Muscle layer of duodenum (tissue), 2 donors: ENCODE results near the gene CASR.
A peak's percentile ranks its signal among the peaks of the same experiment; 100 is the strongest.
"Not testable (repeated sequence)": the region's sequence is repeated elsewhere in the genome, so short reads cannot be mapped to it uniquely, and the experiment has no call there.

ENCODE experiments used
- H3K27ac ChIP-seq: one replicate; pipeline ENCODE4 v1.7.0; 2013; ENCODE audit warnings: mild to moderate bottlenecking, low read length
- H3K27me3 ChIP-seq: one replicate; pipeline ENCODE4 v1.7.0; 2013; ENCODE audit warnings: low read depth, mild to moderate bottlenecking, control low read depth, low read length
- H3K36me3 ChIP-seq, 2 donors: one replicate each; pipeline ENCODE4 v1.7.0; 2013; ENCODE audit warnings: low read length in 2 of 2, control low read depth in 1 of 2, mild to moderate bottlenecking in 1 of 2; ENCODE audit not compliant: insufficient read depth in 2 of 2, control insufficient read depth in 1 of 2
- H3K4me1 ChIP-seq, 2 donors: one replicate each; pipeline ENCODE4 v1.7.0; 2013; ENCODE audit warnings: low read length in 2 of 2, mild to moderate bottlenecking in 2 of 2, control low read depth in 1 of 2, moderate library complexity in 1 of 2; ENCODE audit not compliant: insufficient read depth in 2 of 2, control insufficient read depth in 1 of 2
- H3K4me3 ChIP-seq, 2 donors: one replicate each; pipeline ENCODE4 v1.7.0; 2013; ENCODE audit warnings: low read length in 2 of 2, low read depth in 1 of 2, mild to moderate bottlenecking in 1 of 2
- H3K9me3 ChIP-seq, 2 donors: one replicate each; pipeline ENCODE4 v1.7.0; 2013; ENCODE audit warnings: low read length in 2 of 2, control low read depth in 1 of 2, mild to moderate bottlenecking in 1 of 2; ENCODE audit not compliant: control insufficient read depth in 1 of 2
- donor health status: healthy.

Gene CASR, protein sequence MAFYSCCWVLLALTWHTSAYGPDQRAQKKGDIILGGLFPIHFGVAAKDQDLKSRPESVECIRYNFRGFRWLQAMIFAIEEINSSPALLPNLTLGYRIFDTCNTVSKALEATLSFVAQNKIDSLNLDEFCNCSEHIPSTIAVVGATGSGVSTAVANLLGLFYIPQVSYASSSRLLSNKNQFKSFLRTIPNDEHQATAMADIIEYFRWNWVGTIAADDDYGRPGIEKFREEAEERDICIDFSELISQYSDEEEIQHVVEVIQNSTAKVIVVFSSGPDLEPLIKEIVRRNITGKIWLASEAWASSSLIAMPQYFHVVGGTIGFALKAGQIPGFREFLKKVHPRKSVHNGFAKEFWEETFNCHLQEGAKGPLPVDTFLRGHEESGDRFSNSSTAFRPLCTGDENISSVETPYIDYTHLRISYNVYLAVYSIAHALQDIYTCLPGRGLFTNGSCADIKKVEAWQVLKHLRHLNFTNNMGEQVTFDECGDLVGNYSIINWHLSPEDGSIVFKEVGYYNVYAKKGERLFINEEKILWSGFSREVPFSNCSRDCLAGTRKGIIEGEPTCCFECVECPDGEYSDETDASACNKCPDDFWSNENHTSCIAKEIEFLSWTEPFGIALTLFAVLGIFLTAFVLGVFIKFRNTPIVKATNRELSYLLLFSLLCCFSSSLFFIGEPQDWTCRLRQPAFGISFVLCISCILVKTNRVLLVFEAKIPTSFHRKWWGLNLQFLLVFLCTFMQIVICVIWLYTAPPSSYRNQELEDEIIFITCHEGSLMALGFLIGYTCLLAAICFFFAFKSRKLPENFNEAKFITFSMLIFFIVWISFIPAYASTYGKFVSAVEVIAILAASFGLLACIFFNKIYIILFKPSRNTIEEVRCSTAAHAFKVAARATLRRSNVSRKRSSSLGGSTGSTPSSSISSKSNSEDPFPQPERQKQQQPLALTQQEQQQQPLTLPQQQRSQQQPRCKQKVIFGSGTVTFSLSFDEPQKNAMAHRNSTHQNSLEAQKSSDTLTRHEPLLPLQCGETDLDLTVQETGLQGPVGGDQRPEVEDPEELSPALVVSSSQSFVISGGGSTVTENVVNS

DNA sequence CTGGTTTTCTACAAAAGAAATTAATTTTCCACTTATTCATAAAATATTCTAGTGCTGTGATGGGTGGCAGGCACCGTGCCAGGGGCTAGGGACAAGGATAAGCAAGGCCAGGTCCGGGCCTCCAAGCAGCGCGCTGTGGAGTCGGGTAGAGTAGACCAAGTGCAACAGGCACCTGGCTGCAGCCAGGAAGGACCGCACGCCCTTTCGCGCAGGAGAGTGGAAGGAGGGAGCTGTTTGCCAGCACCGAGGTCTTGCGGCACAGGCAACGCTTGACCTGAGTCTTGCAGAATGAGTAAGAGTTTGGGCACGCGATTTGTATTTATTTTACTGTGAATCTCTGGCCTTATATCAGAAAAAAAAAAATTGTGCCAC is at the start of gene CASR:
Gene CASR, plus strand, starts transcription at position 148 of the 372 bp plus-strand sequence. CDS start 70,522 bp downstream, outside the sequence.
- peaks cover 7% of the 10 kb centered on the region for H3K27me3 ChIP-seq
- no peaks in the 10 kb centered on the region for H3K36me3 ChIP-seq
- no peak within 1 kb of the TSS for H3K27ac ChIP-seq
- peaks cover 0 to 9% of the 10 kb centered on the region in 2 donors for H3K4me1 ChIP-seq
- H3K4me3 ChIP-seq = peak within 1 kb of the TSS; percentile 22 to 25
- peaks cover 0 to 2% of the 10 kb centered on the region in 2 donors for H3K9me3 ChIP-seq

DNA sequence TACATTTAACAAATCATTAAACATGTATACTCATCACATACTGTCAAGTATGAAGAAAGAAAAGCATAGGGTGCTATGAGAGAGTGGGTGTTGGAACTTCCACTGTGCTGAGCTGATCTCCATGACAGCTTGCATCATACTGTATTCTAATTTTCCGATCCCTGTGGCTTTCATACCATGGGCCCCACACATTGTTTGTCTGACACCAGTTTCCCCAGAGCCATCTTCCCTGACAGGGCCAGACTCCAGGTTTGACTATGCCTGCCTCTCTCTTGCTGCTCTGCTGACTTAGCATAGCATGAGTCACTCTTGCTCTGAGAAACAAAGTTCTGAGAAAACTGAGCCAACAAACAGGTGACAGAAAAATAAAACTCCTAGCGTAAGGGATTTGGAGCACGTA is 37.0 kb upstream of the CASR start:
- Histone ChIP-seq H3K9me3 (peaks cover 0 to 4% of the 10 kb centered on the region in 2 donors), H3K27me3 (no peaks in the 10 kb centered on the region), H3K36me3 (no peaks in the 10 kb centered on the region), H3K4me3 (no peak overlapping the region), H3K4me1 (no peaks in the 10 kb centered on the region), H3K27ac (no peak overlapping the region)

DNA sequence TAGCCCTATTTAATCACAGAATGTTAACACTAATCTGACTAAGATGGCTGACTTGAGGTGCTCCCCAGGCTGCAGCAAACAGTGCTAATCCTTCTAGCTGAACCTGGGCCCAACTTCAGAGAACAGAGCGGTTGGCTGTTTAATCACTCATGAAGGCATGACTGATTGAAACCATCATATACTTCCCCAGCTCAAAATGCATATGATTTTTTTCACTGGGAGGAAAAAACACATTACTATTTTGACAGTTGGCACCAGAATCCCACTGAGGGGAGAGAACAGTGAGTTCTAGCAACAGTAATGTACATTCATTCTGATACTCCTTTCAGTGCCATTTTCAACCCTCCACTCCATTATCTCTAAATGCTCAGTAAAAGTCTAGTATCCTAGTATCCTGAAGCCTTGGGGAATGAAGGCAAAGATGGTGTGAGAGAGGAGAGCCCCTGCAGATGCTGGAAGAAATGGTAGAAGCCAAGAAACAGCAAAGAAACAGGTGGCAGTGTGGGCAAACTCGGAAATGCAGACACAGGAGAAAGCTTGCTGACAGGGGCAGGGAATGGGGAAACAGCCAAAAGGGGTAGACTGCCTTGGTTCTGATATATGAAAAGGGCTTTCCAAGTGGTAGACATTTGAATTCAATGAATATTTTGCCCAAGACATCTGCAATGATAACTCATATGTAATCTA is 34.4 kb upstream of the CASR start:
- Histone ChIP-seq H3K4me3 (no peak overlapping the region), H3K4me1 (no peaks in the 10 kb centered on the region), H3K27ac (no peak overlapping the region), H3K9me3 (peaks cover 3 to 4% of the 10 kb centered on the region in 2 donors), H3K36me3 (no peaks in the 10 kb centered on the region), H3K27me3 (no peaks in the 10 kb centered on the region)

DNA sequence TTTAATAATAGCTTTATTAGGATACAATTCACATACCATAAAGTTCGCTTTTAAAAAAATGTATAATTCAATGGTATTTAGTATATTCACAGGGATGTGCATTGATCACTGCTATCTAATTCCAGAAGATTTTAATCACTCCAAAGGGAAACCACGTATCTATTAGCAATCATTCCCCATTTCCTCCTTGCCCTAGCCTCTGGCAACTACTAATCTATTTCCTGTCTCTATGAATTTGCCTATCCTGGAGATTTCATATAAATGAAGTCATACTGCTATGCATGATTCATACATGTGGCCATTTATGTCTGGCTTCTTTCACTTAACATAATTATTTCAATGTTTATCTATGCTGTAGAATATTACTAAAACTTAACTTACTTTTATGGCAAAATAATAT is 32.0 kb upstream of the CASR start:
- Histone ChIP-seq H3K27me3 (no peaks in the 10 kb centered on the region), H3K27ac (no peak overlapping the region), H3K4me3 (no peak overlapping the region), H3K9me3 (peaks cover 6 to 16% of the 10 kb centered on the region in 2 donors), H3K36me3 (no peaks in the 10 kb centered on the region), H3K4me1 (no peaks in the 10 kb centered on the region)

DNA sequence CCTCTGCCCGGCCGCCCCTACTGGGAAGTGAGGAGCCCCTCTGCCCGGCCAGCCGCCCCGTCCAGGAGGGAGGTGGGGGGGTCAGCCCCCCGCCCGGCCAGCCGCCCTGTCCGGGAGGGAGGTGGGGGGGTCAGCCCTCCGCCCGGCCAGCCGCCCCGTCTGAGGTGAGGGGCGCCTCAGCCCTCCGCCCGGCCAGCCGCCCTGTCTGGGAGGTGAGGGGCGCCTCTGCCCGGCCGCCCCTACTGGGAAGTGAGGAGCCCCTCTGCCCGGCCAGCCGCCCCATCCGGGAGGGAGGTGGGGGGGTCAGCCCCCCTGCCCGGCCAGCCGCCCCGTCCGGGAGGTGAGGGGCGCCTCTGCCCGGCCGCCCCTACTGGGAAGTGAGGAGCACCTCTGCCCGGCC is 18.5 kb upstream of the CASR start:
- H3K27me3 ChIP-seq, H3K36me3 ChIP-seq, H3K4me1 ChIP-seq, H3K4me3 ChIP-seq, H3K27ac ChIP-seq, H3K9me3 ChIP-seq: not testable (repeated sequence)

DNA sequence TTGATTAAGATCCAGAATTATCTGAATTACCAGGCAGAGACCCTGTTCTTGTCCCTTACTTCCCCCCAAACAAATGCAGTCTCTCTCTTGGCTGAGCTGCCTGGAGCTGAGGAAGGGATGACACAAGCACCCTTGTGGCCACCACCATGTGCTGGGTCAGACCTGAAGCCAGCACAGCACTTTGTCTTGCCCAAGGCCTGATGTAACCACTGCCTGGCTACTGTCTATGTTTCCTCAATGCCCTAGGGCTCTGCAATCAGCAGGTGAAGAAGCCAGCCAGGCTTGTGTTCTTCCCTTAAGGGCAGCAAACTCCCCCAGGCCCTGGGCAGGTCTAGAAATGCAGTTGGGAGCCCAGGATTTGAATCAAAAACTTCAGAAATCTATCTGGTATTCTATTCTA is 15.8 kb upstream of the CASR start:
- Histone ChIP-seq H3K27me3 (no peaks in the 10 kb centered on the region), H3K27ac (no peak overlapping the region), H3K9me3 (peaks cover 0 to 6% of the 10 kb centered on the region in 2 donors), H3K4me3 (no peak overlapping the region), H3K4me1 (no peaks in the 10 kb centered on the region), H3K36me3 (no peaks in the 10 kb centered on the region)

DNA sequence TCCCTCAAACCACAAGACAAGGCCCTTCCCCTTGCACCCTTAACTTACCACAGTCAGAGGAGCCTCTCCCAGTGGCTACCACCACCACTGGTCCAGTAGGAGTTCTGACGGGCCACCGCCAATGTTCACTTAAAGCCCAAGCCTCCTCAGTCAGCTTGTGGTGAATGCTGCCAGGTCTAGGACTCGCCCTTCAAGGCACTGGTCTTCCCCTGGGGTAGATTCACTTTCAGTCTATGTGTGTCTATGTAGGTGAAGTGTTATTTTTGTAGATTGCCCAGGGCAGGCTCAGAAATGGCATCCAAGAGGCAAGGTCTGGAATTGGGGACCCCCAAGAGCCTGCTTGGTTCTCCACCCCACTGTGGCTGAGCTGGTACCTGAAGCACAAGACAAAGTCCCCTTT is 15.4 kb upstream of the CASR start:
- Histone ChIP-seq H3K36me3 (no peaks in the 10 kb centered on the region), H3K27me3 (no peaks in the 10 kb centered on the region), H3K27ac (no peak overlapping the region), H3K4me3 (no peak overlapping the region), H3K9me3 (peaks cover 0 to 7% of the 10 kb centered on the region in 2 donors), H3K4me1 (no peaks in the 10 kb centered on the region)

DNA sequence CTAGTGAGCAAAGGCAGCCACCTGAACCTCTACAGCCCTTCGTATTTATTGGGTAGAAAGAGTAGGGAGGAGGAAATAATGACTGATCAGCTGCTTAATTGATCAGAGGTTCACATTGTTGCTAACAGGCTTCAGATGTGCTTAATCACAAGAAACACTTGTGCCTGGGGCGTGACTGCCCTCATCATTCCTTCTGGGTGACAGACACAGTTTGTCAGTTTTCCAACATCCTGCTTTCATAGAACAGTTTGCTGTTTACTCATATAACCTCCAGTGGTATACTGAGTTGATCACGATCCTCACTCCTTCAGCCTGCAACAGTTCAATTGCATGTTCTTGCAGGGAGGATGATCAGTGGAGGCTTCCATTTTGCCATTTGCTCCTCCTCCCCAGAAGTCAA is 13.6 kb upstream of the CASR start:
- Histone ChIP-seq H3K4me3 (no peak overlapping the region), H3K4me1 (no peaks in the 10 kb centered on the region), H3K9me3 (peaks cover 0 to 9% of the 10 kb centered on the region in 2 donors), H3K27ac (no peak overlapping the region), H3K27me3 (no peaks in the 10 kb centered on the region), H3K36me3 (no peaks in the 10 kb centered on the region)

DNA sequence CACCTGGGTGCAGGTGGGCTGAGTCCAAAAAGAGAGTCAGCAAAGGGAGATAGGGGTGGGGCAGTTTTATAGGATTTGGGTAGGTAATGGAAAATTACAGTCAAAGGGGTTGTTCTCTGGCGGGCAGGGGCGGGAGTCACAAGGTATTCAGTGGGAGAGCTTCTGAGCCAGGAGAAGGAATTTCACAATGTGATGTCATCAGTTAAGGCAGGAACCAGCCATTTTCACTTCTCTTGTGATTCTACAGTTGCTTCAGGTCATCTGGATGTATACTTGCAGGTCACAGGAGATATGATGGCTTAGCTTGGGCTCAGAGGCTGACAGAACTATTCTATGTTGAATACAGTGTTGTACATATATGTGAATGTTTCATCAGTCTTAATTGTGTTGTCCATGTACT is 12.1 kb upstream of the CASR start:
- not testable (repeated sequence) for H3K9me3 ChIP-seq, H3K27ac ChIP-seq, H3K27me3 ChIP-seq, H3K4me3 ChIP-seq, H3K36me3 ChIP-seq, H3K4me1 ChIP-seq

DNA sequence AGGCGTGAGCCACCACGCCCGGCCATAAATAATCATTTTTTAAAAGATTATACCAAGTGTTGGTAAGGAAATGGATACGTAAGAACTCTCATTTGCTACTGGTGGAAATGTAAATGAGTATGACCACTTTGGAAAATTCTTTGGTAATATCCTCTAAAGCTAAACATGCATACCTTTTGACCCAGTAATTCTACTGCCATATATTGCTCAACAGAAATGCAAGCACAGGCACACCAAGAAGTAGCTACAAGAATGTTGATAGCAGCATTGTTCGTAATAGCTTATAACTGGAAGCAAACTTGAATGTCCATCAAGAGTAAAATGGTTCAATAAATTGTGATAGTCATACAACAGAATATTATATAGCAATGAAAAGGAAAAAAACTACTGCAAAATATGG is 4.8 kb upstream of the CASR start:
- Histone ChIP-seq H3K4me1 (peaks cover 0 to under 1% of the 10 kb centered on the region in 2 donors), H3K27ac (no peak overlapping the region), H3K4me3 (no peak overlapping the region), H3K27me3 (peaks cover 4% of the 10 kb centered on the region), H3K9me3 (peaks cover 0 to 3% of the 10 kb centered on the region in 2 donors), H3K36me3 (no peaks in the 10 kb centered on the region)
